ENCODE data around the gene SLC30A2. TPM values are rescaled to one million over a fixed set of nuclear protein-coding genes. Genes with fewer than 3 reads are reported as not detected.

Gene SLC30A2
- total RNA-seq, 1 experiment from 2014 or later: 3.0 TPM

- no peaks in the 10 kb centered on the region for H3K36me3 ChIP-seq (ENCODE audit: control insufficient read depth, insufficient read depth, low read length)
- intact Hi-C loops (cut with micrococcal nuclease; ENCODE audit: unreplicated experiment): no loop called here
- Mint-ChIP-seq H3K4me3 (ENCODE audit: unreplicated experiment) (no peak overlapping the region), H3K9me3 (ENCODE audit: unreplicated experiment) (no peaks in the 10 kb centered on the region), H3K27ac (ENCODE audit: unreplicated experiment) (no peak overlapping the region), H3K36me3 (ENCODE audit: insufficient read depth, unreplicated experiment) (no peaks in the 10 kb centered on the region), H3K4me1 (ENCODE audit: low read depth, unreplicated experiment) (peaks cover 5% of the 10 kb centered on the region), H3K27me3 (ENCODE audit: insufficient read depth, unreplicated experiment) (no peaks in the 10 kb centered on the region)
- no peak for TF ChIP-seq CTCF (IDR thresholded peaks at IDR 0.05; ENCODE audit: insufficient read depth in 1 of 2, low read depth in 1 of 2, low read length in 1 of 2, severe bottlenecking in 1 of 2, unreplicated experiment in 1 of 2)
- H3K4me3 ChIP-seq (ENCODE audit: low read depth, low read length): no peak overlapping the region
- 0 out of 2 replicates have a peak, but pooled peaks cover 9% of the 10 kb centered on the region for H3K4me1 ChIP-seq
- no peaks in the 10 kb centered on the region for H3K9me3 ChIP-seq
- no peak for DNase-seq
- ChIA-PET POLR2A (interaction anchor here (0.5 kb wide), 1 partner anchor 8 kb away, joined by 3 read pairs; no protein-coding TSS in a partner anchor), CTCF (no interaction called here)
- BruUV-seq (replicated peaks): no TSS peak
- no peaks in the 10 kb centered on the region for H3K27me3 ChIP-seq (replicated peaks; ENCODE audit: control insufficient read depth, insufficient read depth, low read length)
Measured at GRCh38 chr1:26070296-26070962, 24.5 kb upstream of the SLC30A2 start.

GRCh38 chr1:26069941-26070295 lies 24.0 kb upstream of the SLC30A2 start:
- intact Hi-C loops (cut with micrococcal nuclease; ENCODE audit: unreplicated experiment): no loop called here
- Mint-ChIP-seq H3K4me3 (ENCODE audit: unreplicated experiment) (no peak overlapping the region), H3K27me3 (ENCODE audit: insufficient read depth, unreplicated experiment) (no peaks in the 10 kb centered on the region), H3K36me3 (ENCODE audit: insufficient read depth, unreplicated experiment) (no peaks in the 10 kb centered on the region), H3K4me1 (ENCODE audit: low read depth, unreplicated experiment) (peaks cover 6% of the 10 kb centered on the region), H3K9me3 (ENCODE audit: unreplicated experiment) (no peaks in the 10 kb centered on the region), H3K27ac (ENCODE audit: unreplicated experiment) (no peak overlapping the region)
- Histone ChIP-seq H3K9me3 (no peaks in the 10 kb centered on the region), H3K27me3 (replicated peaks; ENCODE audit: control insufficient read depth, insufficient read depth, low read length) (no peaks in the 10 kb centered on the region), H3K4me1 (0 out of 2 replicates have a peak, but pooled peaks cover 9% of the 10 kb centered on the region), H3K36me3 (ENCODE audit: control insufficient read depth, insufficient read depth, low read length) (no peaks in the 10 kb centered on the region), H3K4me3 (ENCODE audit: low read depth, low read length) (no peak overlapping the region)
- TF ChIP-seq CTCF (IDR thresholded peaks at IDR 0.05; ENCODE audit: insufficient read depth in 1 of 2, low read depth in 1 of 2, low read length in 1 of 2, severe bottlenecking in 1 of 2, unreplicated experiment in 1 of 2): no peak
- BruUV-seq (replicated peaks): no TSS peak
- ChIA-PET POLR2A (interaction anchor here (0.5 kb wide), 1 partner anchor 8 kb away, joined by 3 read pairs; no protein-coding TSS in a partner anchor), CTCF (interaction anchor here (0.7 kb wide), 2 partner anchors 26 to 295 kb away, joined by 3 to 5 read pairs; no protein-coding TSS in a partner anchor)
- no peak for DNase-seq

GRCh38 chr1:26067432-26067911 lies 21.6 kb upstream of the SLC30A2 start, which contains the start of gene TRIM63:
TRIM63 (minus strand) TSS chr1:26067630; CDS start chr1:26067494, 136 bp downstream.
- TF ChIP-seq CTCF (IDR thresholded peaks at IDR 0.05; ENCODE audit: insufficient read depth in 1 of 2, low read depth in 1 of 2, low read length in 1 of 2, severe bottlenecking in 1 of 2, unreplicated experiment in 1 of 2): no peak
- Histone ChIP-seq H3K4me1 (0 out of 2 replicates have a peak, but pooled peaks cover 9% of the 10 kb centered on the region), H3K27me3 (replicated peaks; ENCODE audit: control insufficient read depth, insufficient read depth, low read length) (no peaks in the 10 kb centered on the region), H3K36me3 (ENCODE audit: control insufficient read depth, insufficient read depth, low read length) (no peaks in the 10 kb centered on the region), H3K9me3 (no peaks in the 10 kb centered on the region), H3K4me3 (ENCODE audit: low read depth, low read length) (no peak within 1 kb of the TSS)
- H3K4me1 Mint-ChIP-seq (ENCODE audit: low read depth, unreplicated experiment): peaks cover 13% of the 10 kb centered on the region
- no peak within 1 kb of the TSS for H3K27ac Mint-ChIP-seq (ENCODE audit: unreplicated experiment)
- intact Hi-C loops (cut with micrococcal nuclease; ENCODE audit: unreplicated experiment): no loop called here
- H3K4me3 Mint-ChIP-seq (ENCODE audit: unreplicated experiment): no peak within 1 kb of the TSS
- DNase-seq: no peak
- BruUV-seq (replicated peaks): no TSS peak
- POLR2A ChIA-PET: no interaction called here
- CTCF ChIA-PET: interaction anchor here (0.5 kb wide), 1 partner anchor 377 kb away, joined by 4 read pairs; no protein-coding TSS in a partner anchor
- H3K27me3 Mint-ChIP-seq (ENCODE audit: insufficient read depth, unreplicated experiment): no peaks in the 10 kb centered on the region
- H3K9me3 Mint-ChIP-seq (ENCODE audit: unreplicated experiment): no peaks in the 10 kb centered on the region
- no peaks in the 10 kb centered on the region for H3K36me3 Mint-ChIP-seq (ENCODE audit: insufficient read depth, unreplicated experiment)

Measured in Caco-2 (cell line).